Cardiac fibroblast (primary cell): ENCODE data around the gene IL12RB2.
"Not testable (repeated sequence)": the region's sequence is repeated elsewhere in the genome, so short reads cannot be mapped to it uniquely, and the experiment has no call there.

Source experiments
- DNase-seq, 2 donors: peaks; one replicate each; pipeline versions ENCODE4 v3.0.0 to v3.0.0-alpha.2; 2010; ENCODE audit warnings: low read depth in 2 of 2
- H3K4me3 ChIP-seq, 2 donors: replicated peaks in 1 of 2; 1 replicate in 1 of 2; 2 replicates in 1 of 2; pipeline ENCODE4 v1.5.1; 2011; ENCODE audit warnings: low read depth in 2 of 2, low read length in 2 of 2, mild to moderate bottlenecking in 2 of 2, moderate library complexity in 1 of 2
- CTCF ChIP-seq: IDR thresholded peaks from one replicate; pipeline ENCODE4 v1.5.1; 2011; ENCODE audit warnings: low read depth, mild to moderate bottlenecking, low read length, inconsistent platforms

IL12RB2 gene

GRCh38 chr1:67401443-67401842 lies 93.8 kb downstream of the IL12RB2 start:
- no peak for DNase-seq
- no peak for TF ChIP-seq CTCF
- no peak overlapping the region for H3K4me3 ChIP-seq

- no peak for TF ChIP-seq CTCF
- H3K4me3 ChIP-seq, result no peak overlapping the region
- peak in 1 of 2 donors; percentile 58 for DNase-seq
Observed at GRCh38 chr1:67404212-67404620, 96.5 kb downstream of the IL12RB2 start.

GRCh38 chr1:67405473-67406245 lies 98.0 kb downstream of the IL12RB2 start:
- TF ChIP-seq CTCF, result no peak

GRCh38 chr1:67407498-67407897 lies 99.8 kb downstream of the IL12RB2 start:
- no peak overlapping the region for H3K4me3 ChIP-seq
- TF ChIP-seq CTCF, result no peak
- DNase-seq, result peak in 1 of 2 donors; percentile 70

More at GRCh38 chr1:67405473-67406245, 98.0 kb downstream of the IL12RB2 start:
- no peak for DNase-seq
- H3K4me3 ChIP-seq, result no peak overlapping the region

- H3K4me3 ChIP-seq, result no peak overlapping the region
- DNase-seq, result no peak
- TF ChIP-seq CTCF, result no peak
Observed at GRCh38 chr1:67408148-67408547, 100.5 kb downstream of the IL12RB2 start.

- not testable (repeated sequence) for DNase-seq
Observed at GRCh38 chr1:67413101-67413500, 105.4 kb downstream of the IL12RB2 start.

GRCh38 chr1:67414574-67414973 lies 106.9 kb downstream of the IL12RB2 start:
- H3K4me3 ChIP-seq, result no peak overlapping the region
- no peak for DNase-seq
- TF ChIP-seq CTCF, result no peak

More at GRCh38 chr1:67413101-67413500, 105.4 kb downstream of the IL12RB2 start:
- not testable (repeated sequence) for H3K4me3 ChIP-seq
